Measurements from ENCODE around the gene E2F8.

E2F8 gene

DNA sequence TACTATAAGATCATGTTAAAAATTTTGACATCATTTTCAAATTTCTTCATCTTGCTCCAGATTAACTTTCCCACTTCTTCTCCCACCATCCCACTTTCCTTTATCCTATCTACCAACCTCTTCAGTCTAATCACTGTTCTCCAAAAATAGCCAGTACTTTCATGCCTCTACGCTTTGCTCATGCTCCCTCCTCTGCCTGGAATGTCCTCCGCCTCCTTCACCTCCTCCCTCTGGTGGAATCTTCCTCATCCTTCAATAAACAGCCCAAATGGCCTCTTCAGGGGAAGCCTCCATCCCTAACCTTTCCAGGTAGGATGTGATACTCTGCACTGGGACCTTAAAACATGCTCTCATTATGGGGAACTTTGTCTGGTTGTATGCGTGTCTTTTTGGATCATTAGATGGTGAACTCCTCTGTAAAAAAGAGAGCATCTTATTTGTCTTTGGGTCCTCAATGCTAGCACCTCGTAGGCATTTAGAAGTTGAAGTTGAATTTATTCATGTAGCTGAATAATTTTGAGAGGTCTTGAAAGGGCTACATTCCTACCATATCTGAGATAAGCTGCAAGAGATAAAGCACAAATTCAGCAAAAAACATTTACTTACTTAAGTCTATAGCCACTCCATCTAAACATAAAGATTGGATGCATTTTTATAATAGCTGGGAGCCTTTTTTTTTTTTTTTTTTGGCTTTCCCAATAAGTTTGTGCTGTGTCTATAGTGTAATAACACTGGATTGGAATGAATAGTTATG, 31.0 kb downstream of the E2F8 start:
- Histone ChIP-seq H3K9ac (ENCODE audit: low read depth, low read length) (no peak overlapping the region), H3K79me2 (ENCODE audit: insufficient read depth, low read length) (no peaks in the 10 kb centered on the region), H3K27ac (ENCODE audit: low read length) (no peak overlapping the region), H3K4me3 (ENCODE audit: low read depth in 1 of 2, low read length in 2 of 2) (no peak overlapping the region), H4K20me1 (ENCODE audit: insufficient read depth, low read length) (no peaks in the 10 kb centered on the region), H3K27me3 (ENCODE audit: insufficient read depth, low read length, poor library complexity) (peaks cover 9% of the 10 kb centered on the region), H3K4me1 (ENCODE audit: insufficient read depth, low read length) (no peaks in the 10 kb centered on the region), H2AFZ (ENCODE audit: low read depth, low read length) (no peak overlapping the region), H3K9me3 (ENCODE audit: insufficient read depth, low read length, severe bottlenecking) (no peaks in the 10 kb centered on the region), H3K4me2 (ENCODE audit: insufficient read depth, low read length) (no peak overlapping the region), H3K36me3 (ENCODE audit: insufficient read depth, low read length) (no peaks in the 10 kb centered on the region)
- no peak for ATAC-seq (ENCODE audit: insufficient read depth, low read depth)
- TF ChIP-seq, protein P1, sequence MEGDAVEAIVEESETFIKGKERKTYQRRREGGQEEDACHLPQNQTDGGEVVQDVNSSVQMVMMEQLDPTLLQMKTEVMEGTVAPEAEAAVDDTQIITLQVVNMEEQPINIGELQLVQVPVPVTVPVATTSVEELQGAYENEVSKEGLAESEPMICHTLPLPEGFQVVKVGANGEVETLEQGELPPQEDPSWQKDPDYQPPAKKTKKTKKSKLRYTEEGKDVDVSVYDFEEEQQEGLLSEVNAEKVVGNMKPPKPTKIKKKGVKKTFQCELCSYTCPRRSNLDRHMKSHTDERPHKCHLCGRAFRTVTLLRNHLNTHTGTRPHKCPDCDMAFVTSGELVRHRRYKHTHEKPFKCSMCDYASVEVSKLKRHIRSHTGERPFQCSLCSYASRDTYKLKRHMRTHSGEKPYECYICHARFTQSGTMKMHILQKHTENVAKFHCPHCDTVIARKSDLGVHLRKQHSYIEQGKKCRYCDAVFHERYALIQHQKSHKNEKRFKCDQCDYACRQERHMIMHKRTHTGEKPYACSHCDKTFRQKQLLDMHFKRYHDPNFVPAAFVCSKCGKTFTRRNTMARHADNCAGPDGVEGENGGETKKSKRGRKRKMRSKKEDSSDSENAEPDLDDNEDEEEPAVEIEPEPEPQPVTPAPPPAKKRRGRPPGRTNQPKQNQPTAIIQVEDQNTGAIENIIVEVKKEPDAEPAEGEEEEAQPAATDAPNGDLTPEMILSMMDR (IDR thresholded peaks at IDR 0.05; ENCODE audit: borderline replicate concordance, extremely low read depth, low read length, poor library complexity, severe bottlenecking) = no peak
- TF ChIP-seq EZH2 (IDR thresholded peaks at IDR 0.05; ENCODE audit: borderline replicate concordance, low read depth, low read length, severe bottlenecking) = no peak
- no peak for DNase-seq

DNA sequence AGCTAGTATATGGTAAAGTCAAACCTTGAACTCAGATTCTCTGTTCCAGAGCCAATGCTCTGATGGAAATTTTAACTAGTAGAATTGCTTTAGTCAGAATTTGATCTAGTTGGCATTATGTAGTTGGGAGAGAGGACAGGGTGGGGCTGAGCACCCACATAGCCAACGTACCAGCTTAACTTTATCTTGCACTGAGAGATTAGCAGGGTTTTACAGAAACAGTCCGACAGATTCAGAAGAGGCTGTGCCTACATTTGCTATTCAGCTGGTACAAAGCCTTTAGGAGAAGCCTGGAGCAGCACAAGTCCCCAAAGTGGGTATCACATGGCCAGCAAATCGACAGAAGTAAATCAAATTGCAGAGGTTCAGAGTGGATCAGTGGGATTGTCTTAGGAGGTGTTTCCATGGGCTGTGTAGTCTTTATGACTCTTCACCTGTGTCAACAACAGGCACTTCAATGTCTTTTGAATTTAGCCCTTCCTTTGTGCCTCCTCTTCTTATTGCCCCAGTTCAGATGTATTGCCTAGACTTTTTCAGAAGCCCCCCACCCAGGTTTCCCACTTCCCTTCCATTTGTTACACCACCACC, 31.7 kb downstream of the E2F8 start:
- Histone ChIP-seq H3K36me3 (ENCODE audit: insufficient read depth, low read length) (no peaks in the 10 kb centered on the region), H3K4me1 (ENCODE audit: insufficient read depth, low read length) (no peaks in the 10 kb centered on the region), H3K4me3 (ENCODE audit: low read depth in 1 of 2, low read length in 2 of 2) (no peak overlapping the region), H3K9ac (ENCODE audit: low read depth, low read length) (no peak overlapping the region), H3K4me2 (ENCODE audit: insufficient read depth, low read length) (no peak overlapping the region), H3K9me3 (ENCODE audit: insufficient read depth, low read length, severe bottlenecking) (no peaks in the 10 kb centered on the region), H3K27me3 (ENCODE audit: insufficient read depth, low read length, poor library complexity) (peaks cover 9% of the 10 kb centered on the region), H2AFZ (ENCODE audit: low read depth, low read length) (no peak overlapping the region), H3K79me2 (ENCODE audit: insufficient read depth, low read length) (no peaks in the 10 kb centered on the region), H4K20me1 (ENCODE audit: insufficient read depth, low read length) (no peaks in the 10 kb centered on the region), H3K27ac (ENCODE audit: low read length) (no peak overlapping the region)
- DNase-seq (no peak), ATAC-seq (ENCODE audit: insufficient read depth, low read depth) (no peak)
- TF ChIP-seq, protein P1 (IDR thresholded peaks at IDR 0.05; ENCODE audit: borderline replicate concordance, extremely low read depth, low read length, poor library complexity, severe bottlenecking) = no peak
- TF ChIP-seq EZH2 (IDR thresholded peaks at IDR 0.05; ENCODE audit: borderline replicate concordance, low read depth, low read length, severe bottlenecking) = no peak

DNA sequence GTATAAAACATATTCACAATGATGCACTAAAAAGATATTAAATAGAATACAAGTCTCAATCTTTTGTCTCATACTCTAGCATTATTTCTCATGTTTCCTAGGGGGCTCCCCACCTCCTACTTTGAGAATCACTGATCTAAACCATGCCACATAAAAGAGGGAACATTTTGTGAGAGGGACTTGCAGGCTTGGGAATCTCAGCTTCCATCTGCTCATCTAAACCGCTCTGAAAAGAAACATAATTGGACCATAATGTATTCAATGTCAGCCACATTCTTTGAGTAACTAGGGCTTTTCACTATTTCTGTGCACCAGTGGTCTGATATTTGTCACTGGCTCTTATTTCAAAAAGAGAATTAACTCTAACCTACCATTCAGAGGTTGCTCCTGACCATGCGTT, 32.6 kb downstream of the E2F8 start:
- Histone ChIP-seq H3K4me1 (ENCODE audit: insufficient read depth, low read length) (no peaks in the 10 kb centered on the region), H3K9me3 (ENCODE audit: insufficient read depth, low read length, severe bottlenecking) (no peaks in the 10 kb centered on the region), H3K4me3 (ENCODE audit: low read depth in 1 of 2, low read length in 2 of 2) (no peak overlapping the region), H3K27ac (ENCODE audit: low read length) (no peak overlapping the region), H4K20me1 (ENCODE audit: insufficient read depth, low read length) (no peaks in the 10 kb centered on the region), H3K27me3 (ENCODE audit: insufficient read depth, low read length, poor library complexity) (peaks cover 9% of the 10 kb centered on the region), H3K9ac (ENCODE audit: low read depth, low read length) (no peak overlapping the region), H3K79me2 (ENCODE audit: insufficient read depth, low read length) (no peaks in the 10 kb centered on the region), H2AFZ (ENCODE audit: low read depth, low read length) (no peak overlapping the region), H3K4me2 (ENCODE audit: insufficient read depth, low read length) (no peak overlapping the region), H3K36me3 (ENCODE audit: insufficient read depth, low read length) (no peaks in the 10 kb centered on the region)
- ATAC-seq (ENCODE audit: insufficient read depth, low read depth) (no peak), DNase-seq (no peak)
- TF ChIP-seq, protein P1 (IDR thresholded peaks at IDR 0.05; ENCODE audit: borderline replicate concordance, extremely low read depth, low read length, poor library complexity, severe bottlenecking) = no peak
- TF ChIP-seq EZH2 (IDR thresholded peaks at IDR 0.05; ENCODE audit: borderline replicate concordance, low read depth, low read length, severe bottlenecking) = no peak
